Upper lobe of left lung (tissue), 6 donors: ENCODE results near the gene UBN1. TPM values are rescaled to one million over a fixed set of nuclear protein-coding genes. Genes with fewer than 3 reads are reported as not detected.
A peak's percentile ranks its signal among the peaks of the same experiment; 100 is the strongest.

Experiments used
- ATAC-seq, 2 donors: fragments of 200-7000 bp; cut with Tn5 transposase; one replicate each; pipeline ENCODE4 v1.9.1; 2022; ENCODE audit warnings: mild to moderate bottlenecking in 2 of 2, moderate library complexity in 2 of 2; ENCODE audit not compliant: low FRiP score in 2 of 2
- DNase-seq, 2 donors: peaks; one replicate each; pipeline ENCODE4 v3.0.0-alpha.2; 2019 to 2020
- H3K27ac ChIP-seq, 4 donors: fragments of 200-600 bp; sonication (generic); one replicate each; pipeline ENCODE4 v1.5.1; 2016 to 2019
- H3K27me3 ChIP-seq, 4 donors: fragments of 200-600 bp; sonication (generic); one replicate each; pipeline ENCODE4 v1.5.1; 2017 to 2019
- H3K36me3 ChIP-seq, 4 donors: fragments of 200-600 bp; sonication (generic); one replicate each; pipeline ENCODE4 v1.5.1; 2016 to 2019
- H3K4me1 ChIP-seq, 4 donors: fragments of 200-600 bp; sonication (generic); one replicate each; pipeline ENCODE4 v1.5.1; 2018 to 2019
- H3K4me3 ChIP-seq, 4 donors: fragments of 200-600 bp; sonication (generic); one replicate each; pipeline ENCODE4 v1.5.1; 2017 to 2019; ENCODE audit warnings: mild to moderate bottlenecking in 2 of 4, moderate library complexity in 1 of 4
- H3K9me3 ChIP-seq, 4 donors: fragments of 200-600 bp; sonication (generic); one replicate each; pipeline ENCODE4 v1.5.1; 2018 to 2019
- CTCF ChIP-seq, 6 experiments: fragments of 450-650 bp in 4 of 6; fragments of 200-600 bp in 2 of 6; sonication (generic) in 2 of 6; IDR thresholded peaks; one replicate each; pipeline ENCODE4 v1.5.1; 2016 to 2019; ENCODE audit warnings: antibody characterized with exemption in 6 of 6
- EP300 ChIP-seq, 4 donors: sonication (generic); formaldehyde crosslinking; IDR thresholded peaks; one replicate each; pipeline ENCODE4 v1.5.1; 2017; ENCODE audit warnings: antibody characterized with exemption in 4 of 4, control low read depth in 2 of 4
- POLR2A ChIP-seq, 4 donors: fragments of 450-650 bp; IDR thresholded peaks; one replicate each; pipeline ENCODE4 v1.5.1; 2016 to 2017; ENCODE audit warnings: antibody characterized with exemption in 4 of 4, mild to moderate bottlenecking in 2 of 4
- POLR2AphosphoS5 ChIP-seq, 2 donors: sonication (generic); formaldehyde crosslinking; IDR thresholded peaks; one replicate each; pipeline ENCODE4 v1.5.1; 2017; ENCODE audit warnings: antibody characterized with exemption in 2 of 2
- WGBS, 2 donors: methylation state at CpG; one replicate each; pipeline ENCODE4 v1.1.5; 2017 to 2018; 5-methylcytosine and 5-hydroxymethylcytosine counted together
- total RNA-seq, 6 donors: library from RNA; depleted of rRNA in 4 of 6; stranded (reverse); fragments of >200 nt in 4 of 6; gene quantifications; one replicate each; pipeline versions ENCODE4 v1.1.0 to v1.2.1, GENCODE V29; 2016 to 2021
- donor health status: DM: no; HTN: no; CAD: no; lungs with moderate emphysema.
- donor health status: DM: no; HTN: yes; CAD: no; lungs with severe emphysema.

Gene UBN1
- total RNA-seq, 6 donors from 2014 or later: 35.7 to 49.2 (median 38.8) TPM

GRCh38 chr16:4855371-4855770 is 8.1 kb downstream of the UBN1 start:
- 94 to 96% methylated on average over 5 of the region's 5 CpGs for WGBS, 2 donors
- peaks cover 41 to 78% (median 53%) of the 10 kb centered on the region in 4 donors for H3K36me3 ChIP-seq
- DNase-seq: no peak
- H3K4me3 ChIP-seq: no peak overlapping the region
- no peak for ATAC-seq
- no peak overlapping the region for H3K27ac ChIP-seq
- no peaks in the 10 kb centered on the region for H3K9me3 ChIP-seq
- H3K4me1 ChIP-seq: peaks cover 18 to 27% (median 22%) of the 10 kb centered on the region in 4 donors
- H3K27me3 ChIP-seq: no peaks in the 10 kb centered on the region
- TF ChIP-seq POLR2A (IDR thresholded peaks at IDR 0.05) (no peak), CTCF (IDR thresholded peaks at IDR 0.05) (no peak), POLR2AphosphoS5 (IDR thresholded peaks at IDR 0.05) (no peak), EP300 (IDR thresholded peaks at IDR 0.05) (no peak)

- peaks cover 14 to 22% (median 17%) of the 10 kb centered on the region in 4 donors for H3K4me1 ChIP-seq
- no peak for DNase-seq
- H3K4me3 ChIP-seq: no peak overlapping the region
- peaks cover 45 to 82% (median 57%) of the 10 kb centered on the region in 4 donors for H3K36me3 ChIP-seq
- H3K9me3 ChIP-seq: no peaks in the 10 kb centered on the region
- no peaks in the 10 kb centered on the region for H3K27me3 ChIP-seq
- 90 to 92% methylated on average over 2 of the region's 2 CpGs for WGBS, 2 donors
- H3K27ac ChIP-seq: no peak overlapping the region
- no peak for TF ChIP-seq CTCF (IDR thresholded peaks at IDR 0.05)
- TF ChIP-seq POLR2A (IDR thresholded peaks at IDR 0.05): no peak
- TF ChIP-seq POLR2AphosphoS5 (IDR thresholded peaks at IDR 0.05): no peak
- no peak for TF ChIP-seq EP300 (IDR thresholded peaks at IDR 0.05)
- ATAC-seq: no peak
Measured at GRCh38 chr16:4855804-4856203, 8.5 kb downstream of the UBN1 start.

- no peak for ATAC-seq
- Histone ChIP-seq H3K4me1 (peaks cover 2 to 14% (median 12%) of the 10 kb centered on the region in 4 donors), H3K4me3 (no peak overlapping the region), H3K27me3 (no peaks in the 10 kb centered on the region), H3K9me3 (no peaks in the 10 kb centered on the region), H3K27ac (no peak overlapping the region), H3K36me3 (peaks cover 49 to 93% (median 58%) of the 10 kb centered on the region in 4 donors)
- 86 to 89% methylated on average over 17 of the region's 17 CpGs for WGBS, 2 donors
- no peak for TF ChIP-seq CTCF (IDR thresholded peaks at IDR 0.05)
- no peak for TF ChIP-seq POLR2AphosphoS5 (IDR thresholded peaks at IDR 0.05)
- TF ChIP-seq POLR2A (IDR thresholded peaks at IDR 0.05): no peak
- no peak for TF ChIP-seq EP300 (IDR thresholded peaks at IDR 0.05)
- DNase-seq: no peak
Measured at GRCh38 chr16:4859190-4859899, 12.1 kb downstream of the UBN1 start.

GRCh38 chr16:4859900-4860255 is 12.6 kb downstream of the UBN1 start:
- no peak for TF ChIP-seq POLR2AphosphoS5 (IDR thresholded peaks at IDR 0.05)
- Histone ChIP-seq H3K27ac (peak overlapping the region in 1 of 4 donors; percentile 1), H3K36me3 (peaks cover 44 to 89% (median 58%) of the 10 kb centered on the region in 4 donors), H3K4me3 (no peak overlapping the region), H3K9me3 (no peaks in the 10 kb centered on the region), H3K27me3 (no peaks in the 10 kb centered on the region), H3K4me1 (peaks cover 2 to 19% (median 13%) of the 10 kb centered on the region in 4 donors)
- WGBS, 2 donors: 87 to 89% methylated on average over 10 of the region's 10 CpGs
- no peak for ATAC-seq
- no peak for DNase-seq

- no peak for TF ChIP-seq CTCF (IDR thresholded peaks at IDR 0.05)
- no peak for TF ChIP-seq POLR2A (IDR thresholded peaks at IDR 0.05)
- no peak for TF ChIP-seq EP300 (IDR thresholded peaks at IDR 0.05)
- no peak for TF ChIP-seq POLR2AphosphoS5 (IDR thresholded peaks at IDR 0.05)
- Histone ChIP-seq H3K4me1 (peaks cover 2 to 24% (median 15%) of the 10 kb centered on the region in 4 donors), H3K27ac (no peak overlapping the region), H3K9me3 (no peaks in the 10 kb centered on the region), H3K4me3 (no peak overlapping the region), H3K36me3 (peaks cover 38 to 80% (median 54%) of the 10 kb centered on the region in 4 donors), H3K27me3 (no peaks in the 10 kb centered on the region)
- 93 to 97% methylated on average over 11 to 14 of the region's 14 CpGs for whole genome bisulfite sequencing, 2 donors
- DNase-seq (no peak), ATAC-seq (no peak)
Measured at GRCh38 chr16:4860727-4861342, 13.6 kb downstream of the UBN1 start.
